Erythroblast (primary cell): ENCODE measurements around the gene PHLDB1.

ENCODE experiments used
- GATA1 ChIP-seq: IDR thresholded peaks from 2 replicates; pipeline ENCODE4 v1.6.1; 2011; ENCODE audit warnings: low read depth, mild to moderate bottlenecking, control low read depth, low read length, moderate library complexity
- POLR2A ChIP-seq: IDR thresholded peaks from 2 replicates; pipeline ENCODE4 v1.6.1; 2011; ENCODE audit warnings: mild to moderate bottlenecking, low read length

- TF ChIP-seq POLR2A (no peak), GATA1 (no peak)
Measured at GRCh38 chr11:118691926-118692830, 84.8 kb downstream of the PHLDB1 start.
